Stimulated activated naive CD4-positive, alpha-beta T cell treated with Interleukin-2 at 50 U/mL for 16 hours (primary cell): ENCODE results near the gene ITPRIP.

Source experiments
- DNase-seq: peaks from one replicate; lab custom pipeline; 2025; lab: John Stamatoyannopoulos, UW

Gene ITPRIP

DNA sequence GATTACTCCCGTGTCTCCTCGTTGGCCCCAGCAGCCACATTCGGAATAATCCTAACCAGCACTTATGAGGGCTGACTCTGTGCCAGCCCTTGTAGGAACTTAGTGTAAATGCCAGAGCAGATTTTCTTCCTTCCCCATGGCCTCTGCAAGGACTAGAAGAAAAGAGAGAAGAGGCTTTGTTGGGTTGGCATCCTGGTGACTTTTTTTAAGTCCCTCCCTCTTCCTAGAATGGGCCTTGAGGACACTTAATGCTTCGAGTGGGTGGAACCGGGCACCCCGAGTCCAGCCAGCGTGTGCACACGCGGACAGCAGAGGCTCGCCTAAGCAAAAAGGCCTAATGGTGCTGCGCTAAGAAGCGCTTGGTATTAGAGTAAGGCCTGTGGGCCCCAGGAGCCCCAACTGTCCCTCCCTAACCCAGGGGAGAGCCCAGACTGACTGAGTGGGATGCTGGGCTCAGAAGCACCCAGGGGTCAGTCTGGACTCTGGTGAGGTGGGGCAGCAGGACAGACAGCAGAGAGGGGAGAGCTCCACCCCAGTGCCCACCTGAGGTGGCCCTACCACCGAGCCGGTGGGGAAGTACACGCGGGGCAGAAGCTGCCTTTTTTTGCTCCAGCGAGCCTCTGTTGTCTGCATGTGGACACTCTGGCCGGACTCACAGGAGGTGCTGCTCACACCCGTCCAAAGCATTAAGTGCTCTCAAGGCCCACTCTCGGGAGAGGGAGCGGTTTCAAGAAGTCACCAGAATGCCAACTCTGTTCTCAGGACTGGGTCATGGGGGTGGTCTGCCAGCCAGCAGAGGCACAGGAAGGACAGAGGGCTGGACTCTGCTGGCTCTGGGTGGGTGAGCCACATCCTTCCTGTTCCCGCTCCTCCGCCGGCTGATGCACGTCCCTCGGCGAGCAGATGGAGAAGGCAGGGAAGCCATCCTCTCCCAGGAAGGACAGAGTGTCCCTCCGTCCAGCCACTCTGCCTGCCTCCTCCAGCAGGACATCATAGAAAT lies 12.5 kb downstream of the ITPRIP start:
- DNase-seq = no peak

DNA sequence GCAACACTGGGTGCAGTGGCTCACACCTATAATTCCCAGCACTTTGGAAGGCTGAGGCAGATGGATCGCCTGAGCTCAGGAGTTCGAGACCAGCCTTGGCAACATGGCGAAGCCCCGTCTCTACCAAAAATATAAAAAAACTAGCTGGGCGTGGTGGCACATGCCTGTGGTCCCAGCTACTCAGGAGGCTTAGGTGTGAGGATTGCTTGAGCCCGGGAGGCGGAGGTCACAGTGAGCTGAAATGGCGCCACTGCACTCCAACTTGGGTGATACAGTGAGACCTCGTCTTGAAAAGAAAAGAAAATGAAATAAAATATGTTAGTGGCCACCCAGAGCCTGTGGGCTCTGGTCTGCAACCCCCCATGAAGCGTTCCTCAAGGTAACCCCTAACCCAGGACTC lies 13.3 kb downstream of the ITPRIP start:
- DNase-seq = no peak

DNA sequence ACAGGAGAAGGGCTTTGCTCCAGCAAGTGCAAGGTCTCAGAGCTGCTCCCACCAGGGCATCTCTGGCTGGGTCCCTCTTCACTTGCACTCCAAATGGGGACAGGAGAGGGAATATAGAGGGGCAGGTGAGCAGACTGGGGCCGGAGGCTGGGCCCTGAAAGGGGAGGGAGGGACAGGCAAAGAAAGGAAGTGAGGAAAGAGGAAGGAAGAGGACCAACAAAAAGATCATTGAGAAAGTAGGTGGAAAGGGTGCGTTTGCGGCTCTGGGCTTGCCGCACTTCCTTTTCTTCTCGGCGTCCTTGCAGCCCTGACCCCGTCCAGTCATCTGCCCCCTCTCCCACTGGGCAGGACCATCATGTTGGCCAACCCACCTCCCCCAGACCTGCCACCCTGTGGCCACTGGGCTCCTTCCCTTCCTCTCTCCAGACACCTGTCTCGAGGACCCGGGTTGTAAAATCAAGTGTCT lies 14.0 kb downstream of the ITPRIP start:
- no peak for DNase-seq

DNA sequence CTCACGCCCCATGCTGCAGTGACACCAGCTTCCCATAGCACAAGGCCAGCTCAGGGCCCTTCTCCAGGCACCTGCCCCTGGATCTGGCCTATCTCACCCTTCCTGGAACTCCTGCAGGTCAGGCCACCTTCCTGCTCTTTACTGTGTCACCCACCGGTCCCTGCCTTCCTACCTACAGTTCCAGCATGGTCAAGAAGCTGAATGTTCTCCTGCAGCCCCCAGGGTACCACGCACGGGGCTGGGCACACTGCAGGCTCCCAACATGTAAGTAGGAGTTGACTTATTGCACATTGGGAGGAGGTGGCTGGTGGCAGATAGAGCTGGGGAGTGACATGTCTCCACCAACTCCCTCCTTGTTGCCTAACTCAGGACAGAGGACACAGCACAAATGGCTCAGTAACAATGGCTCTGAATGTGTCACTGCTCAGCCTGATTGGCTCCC lies 14.5 kb downstream of the ITPRIP start:
- no peak for DNase-seq

DNA sequence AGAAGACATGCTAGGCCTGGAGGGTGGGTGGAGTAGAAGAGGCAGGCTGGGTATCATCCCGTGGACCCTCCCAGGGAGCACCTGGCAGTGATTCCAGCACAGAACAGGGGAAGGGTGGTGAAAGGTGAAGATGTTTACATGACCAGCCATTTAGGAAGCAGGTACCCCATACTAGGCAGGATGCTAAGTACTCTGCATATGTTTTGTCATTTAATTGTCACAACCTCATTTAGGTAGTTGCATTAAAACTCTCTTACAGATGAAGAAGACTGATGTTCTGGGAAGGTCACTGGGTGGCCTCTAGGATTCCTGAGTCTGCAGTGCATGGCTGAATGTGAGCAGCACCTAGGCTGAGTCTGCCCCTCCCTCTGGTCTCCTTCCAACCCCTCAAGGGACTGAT lies 15.2 kb downstream of the ITPRIP start:
- DNase-seq = no peak

DNA sequence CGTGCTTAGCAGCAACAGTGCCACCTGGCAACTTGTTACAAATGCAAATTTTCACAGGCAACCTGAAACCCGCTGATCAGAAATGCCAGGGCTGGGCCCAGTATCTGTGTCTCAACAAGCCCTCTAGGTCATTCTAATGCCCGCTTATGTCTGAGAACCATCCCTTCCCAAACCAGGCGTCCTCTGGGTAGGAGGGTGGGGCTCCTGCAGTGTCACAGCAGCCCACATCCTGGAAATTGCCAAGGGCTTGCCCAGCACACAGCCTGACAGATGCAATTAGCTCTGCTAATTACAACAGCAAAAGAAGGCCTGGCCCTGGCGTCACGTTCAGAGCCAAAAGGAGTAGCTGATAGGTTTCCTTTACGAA lies 15.9 kb downstream of the ITPRIP start:
- no peak for DNase-seq

DNA sequence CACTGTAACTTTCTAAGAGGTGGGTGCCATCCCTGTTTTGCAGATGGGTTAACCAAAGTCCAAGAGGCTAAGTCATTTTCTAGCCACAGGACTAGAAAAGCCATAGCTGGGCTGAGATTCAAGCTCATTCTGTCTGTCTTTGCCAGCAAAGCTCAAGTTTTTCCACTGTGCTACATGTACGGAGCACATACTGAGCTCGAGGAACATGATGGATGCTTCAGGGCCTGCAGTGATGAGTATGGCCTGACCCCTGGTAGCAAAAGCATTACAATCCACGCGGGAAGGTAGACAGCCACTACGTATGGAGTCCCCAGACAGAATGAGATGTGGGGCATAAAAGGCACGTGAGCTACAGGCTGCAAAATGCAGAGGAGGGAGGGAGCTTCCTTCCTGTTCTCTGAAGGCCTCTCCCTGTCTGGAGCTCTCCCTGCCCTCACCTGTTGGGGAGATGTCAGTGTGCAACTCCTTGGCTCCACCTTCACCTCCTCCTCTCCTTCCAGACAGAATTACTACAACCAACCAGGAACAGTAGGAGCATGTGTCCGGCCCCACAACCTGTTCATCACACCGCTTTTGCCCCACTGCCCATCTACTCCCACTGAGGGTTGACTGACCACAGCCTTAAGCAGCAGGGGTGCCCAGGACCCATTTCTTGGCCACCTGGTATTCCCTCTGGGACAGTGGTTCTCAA lies 16.4 kb downstream of the ITPRIP start:
- DNase-seq = no peak

DNA sequence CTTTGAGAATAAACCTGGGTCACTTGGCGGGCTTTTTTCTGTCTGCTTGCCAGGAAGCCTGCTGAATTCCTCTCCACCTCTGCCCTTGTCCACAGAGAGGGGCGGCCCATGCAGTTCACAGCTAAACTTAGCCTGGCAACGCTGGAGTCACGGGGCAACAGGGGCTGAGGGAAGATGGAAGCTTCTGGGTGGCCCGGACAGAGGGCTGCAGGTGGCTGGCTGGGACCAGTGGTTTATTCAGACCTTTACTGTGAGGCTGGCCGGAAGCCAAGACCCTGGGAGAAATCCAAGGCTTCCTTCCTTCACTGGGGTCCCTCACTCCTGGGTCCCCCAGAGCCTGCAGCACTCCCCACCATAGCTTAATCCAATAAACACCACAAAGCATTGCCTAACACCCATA lies 17.0 kb downstream of the ITPRIP start:
- no peak for DNase-seq

DNA sequence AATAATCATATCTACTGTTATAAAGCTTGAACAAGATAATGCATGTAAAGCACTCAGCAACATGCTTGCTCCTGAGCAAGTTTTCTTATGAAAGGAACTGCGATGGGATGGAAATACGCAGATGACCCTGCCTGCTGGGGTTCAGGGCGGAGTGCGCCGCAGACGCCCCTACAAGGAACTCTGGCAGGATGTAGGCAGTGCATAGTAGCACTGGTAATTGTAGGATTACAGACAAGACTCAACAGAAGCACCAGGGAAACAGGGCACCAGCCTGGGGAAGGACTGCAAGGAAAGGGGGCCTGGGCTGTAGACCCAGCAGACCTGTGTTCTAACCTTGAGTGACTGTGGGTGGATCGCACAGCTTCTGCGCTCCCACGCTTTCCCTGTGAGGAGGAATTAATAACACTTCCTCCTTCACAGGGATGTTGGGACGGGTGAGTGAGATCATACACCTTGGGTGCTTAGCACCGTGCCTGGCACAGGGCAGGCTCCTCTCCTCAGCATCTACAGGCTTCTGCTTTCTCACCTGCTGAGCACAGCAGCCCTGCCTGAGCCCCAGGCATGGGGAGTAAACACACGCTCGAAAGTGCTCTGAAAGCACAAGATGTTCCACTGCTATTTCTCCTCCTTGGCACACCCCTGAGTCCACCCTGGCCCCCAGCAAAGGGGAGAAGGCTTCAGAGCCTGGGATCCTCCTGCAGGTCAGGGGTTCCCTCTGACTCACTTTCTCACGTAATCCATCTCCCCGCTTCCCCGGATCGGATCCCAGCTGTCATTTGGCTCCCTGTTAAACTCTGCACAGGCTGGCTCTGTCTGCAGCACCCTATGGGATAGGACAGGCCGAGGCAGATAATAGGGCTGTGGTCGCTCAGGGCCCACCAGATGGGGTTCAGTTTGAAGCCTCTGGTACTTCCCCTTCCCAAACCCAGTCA lies 19.2 kb downstream of the ITPRIP start:
- DNase-seq = no peak

DNA sequence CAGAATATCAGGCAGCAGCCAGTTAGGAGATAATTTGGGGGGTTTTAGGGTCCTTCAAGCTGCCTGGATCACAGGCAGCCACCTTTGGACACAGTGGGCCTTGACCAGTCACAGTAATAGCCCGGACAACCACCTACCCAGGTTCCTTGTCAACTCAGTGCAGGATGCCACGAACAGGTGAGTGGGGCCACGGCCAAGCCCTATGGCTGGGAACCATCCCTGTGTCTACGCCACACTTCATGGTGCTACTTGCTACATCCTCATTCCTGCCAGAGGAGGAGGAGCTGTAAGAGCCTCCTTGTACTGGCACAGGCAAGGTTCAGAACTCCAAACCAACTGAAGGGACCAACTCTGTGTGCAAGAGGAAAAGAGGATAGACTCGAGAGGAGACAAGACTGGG lies 19.9 kb downstream of the ITPRIP start:
- no peak for DNase-seq

DNA sequence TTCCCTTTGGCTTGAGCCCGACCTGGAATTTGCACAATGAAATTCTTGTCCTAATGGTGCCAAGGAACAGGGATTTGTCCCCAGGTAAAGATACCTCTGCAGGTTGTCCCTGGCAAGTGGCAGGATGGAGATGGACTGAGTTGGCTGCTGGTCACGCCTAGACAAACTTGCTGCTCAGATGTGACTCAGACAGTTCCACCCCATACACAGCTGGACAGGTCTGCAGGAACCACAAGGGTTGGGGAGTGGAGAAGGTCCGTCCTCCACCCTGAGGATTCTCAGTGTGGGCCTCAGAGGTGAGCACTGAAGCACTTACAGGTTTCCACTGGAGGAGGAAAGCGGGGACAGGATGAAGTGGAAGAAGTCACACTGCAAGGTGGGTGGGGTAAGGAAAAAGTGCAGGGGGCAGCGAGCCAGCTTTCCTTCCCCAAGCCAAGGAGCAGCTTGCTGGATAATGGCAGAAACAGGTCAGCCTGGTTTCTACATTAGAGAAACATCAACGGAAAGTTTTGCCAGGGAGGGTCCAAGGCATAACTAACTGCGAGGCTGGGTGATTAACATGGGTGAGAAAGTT lies 20.5 kb downstream of the ITPRIP start:
- DNase-seq = no peak

DNA sequence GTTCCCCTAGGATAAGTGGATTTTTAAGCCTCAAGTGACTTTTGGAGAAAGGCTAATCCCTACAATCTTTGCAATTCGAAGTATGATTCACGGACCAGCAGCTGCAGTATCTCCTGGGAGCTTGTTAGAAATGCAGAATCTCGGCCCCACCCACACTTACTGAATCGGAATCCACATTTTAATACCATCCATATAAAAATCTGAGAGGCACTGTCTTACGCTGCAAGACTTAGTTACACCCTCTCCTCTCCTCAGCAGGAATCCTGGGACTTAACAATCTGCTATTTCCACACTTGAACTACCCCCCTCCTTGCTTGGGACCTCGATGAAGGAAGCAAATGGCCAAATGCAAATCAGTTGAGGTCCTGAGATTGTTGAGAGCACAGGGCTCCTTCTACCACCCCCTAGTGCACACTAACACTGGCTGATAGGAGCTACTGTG lies 21.0 kb downstream of the ITPRIP start:
- DNase-seq = no peak

DNA sequence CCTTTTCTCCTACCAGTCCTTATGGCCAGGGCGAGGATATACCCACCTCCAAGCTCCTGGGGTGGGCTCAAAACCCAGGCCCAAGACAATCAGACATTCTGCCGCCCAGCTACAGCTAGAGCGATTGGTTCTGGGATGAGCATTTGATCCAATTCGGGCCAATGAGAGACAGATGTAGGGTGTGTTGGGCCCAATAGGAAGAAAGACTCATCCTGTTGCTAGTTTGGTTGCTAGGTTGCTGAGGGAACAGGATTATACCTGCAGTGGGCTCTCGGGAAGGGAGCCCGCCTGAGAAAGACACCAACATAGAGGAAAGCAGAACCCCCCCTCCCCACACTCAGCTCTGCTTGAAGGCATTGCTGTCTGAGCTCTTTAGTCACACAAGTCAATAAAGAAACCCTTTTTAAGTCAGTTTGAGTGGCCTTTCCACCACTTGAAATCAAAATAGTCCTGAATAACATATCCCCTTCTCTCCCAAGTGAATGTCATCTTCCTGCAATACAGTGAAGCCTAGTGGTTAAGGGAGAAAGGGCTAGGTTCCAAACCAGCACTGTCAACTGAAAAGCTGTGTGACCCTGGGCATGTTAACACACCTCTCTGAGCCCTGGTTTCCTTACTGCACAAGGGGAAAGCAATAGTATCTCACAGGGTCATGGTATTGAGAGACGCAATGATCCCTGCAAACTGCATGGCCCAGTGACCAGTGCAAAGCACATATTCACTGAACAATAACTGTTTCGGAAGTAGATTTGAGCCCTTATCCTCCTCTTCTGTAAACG lies 21.8 kb downstream of the ITPRIP start:
- no peak for DNase-seq

DNA sequence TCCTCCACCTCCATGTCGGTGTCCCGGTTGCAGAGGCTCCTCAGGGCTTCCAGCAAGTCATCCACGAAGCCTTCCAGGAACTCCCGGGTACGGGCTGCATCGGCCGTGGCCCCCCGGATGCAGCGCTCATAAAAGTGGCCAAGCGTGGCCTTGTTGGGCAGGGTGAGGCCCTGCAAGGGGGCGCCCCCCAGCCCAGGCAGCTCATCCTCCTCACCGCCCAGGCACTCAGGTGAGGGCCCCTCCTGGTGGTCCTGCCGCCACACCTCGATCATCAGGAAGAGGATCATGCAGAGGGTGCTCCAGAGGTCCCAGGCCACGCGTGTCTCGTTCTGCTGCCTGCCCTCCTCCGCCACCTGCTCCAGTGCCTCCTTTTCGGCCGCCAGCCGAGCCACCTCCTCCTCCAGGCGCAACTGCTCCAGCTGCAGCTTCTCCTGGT lies 22.8 kb downstream of the ITPRIP start:
- no peak for DNase-seq

DNA sequence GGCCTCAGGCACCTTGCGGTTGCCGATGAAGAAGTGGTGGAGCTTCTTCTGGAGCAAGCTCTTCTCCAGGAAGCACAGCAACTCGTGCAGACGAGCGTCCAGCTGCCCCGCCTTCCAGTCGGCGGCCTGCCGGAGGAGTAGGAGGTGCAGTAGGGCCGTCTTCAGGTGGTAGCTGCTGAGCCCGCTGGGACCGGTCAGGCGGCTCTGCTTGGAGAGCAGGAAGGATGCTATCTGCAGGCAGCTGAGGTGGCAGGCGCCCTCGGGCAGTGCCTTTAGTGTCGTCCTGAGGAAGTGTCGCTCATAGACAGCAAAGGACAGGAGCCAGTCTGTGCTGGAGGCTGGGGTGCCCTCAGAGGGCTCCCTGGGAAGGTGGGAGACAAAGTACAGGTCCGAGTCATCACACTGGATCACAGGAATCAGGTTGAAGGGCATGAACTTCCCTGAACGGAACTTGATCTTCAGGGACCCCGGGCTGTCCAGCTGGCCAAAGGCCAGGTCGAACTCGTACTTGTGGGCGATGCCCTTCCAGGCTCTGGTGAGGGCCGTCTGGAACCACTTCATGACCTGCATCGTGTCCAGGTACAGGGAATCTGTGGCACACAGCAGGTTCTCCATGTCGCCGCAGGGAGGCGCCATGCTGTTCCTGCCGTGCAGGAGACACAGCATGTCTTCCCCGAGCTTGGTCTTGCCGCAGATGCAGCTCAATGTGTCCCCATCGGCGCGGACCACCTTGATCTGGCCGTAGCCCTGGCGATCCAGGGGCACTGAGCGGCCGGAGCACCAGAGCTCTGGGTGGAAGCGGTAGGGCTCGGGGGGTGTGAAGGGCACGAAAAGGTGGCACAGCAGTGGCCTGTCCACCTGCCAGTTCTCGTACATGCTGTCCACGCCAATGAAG lies 23.4 kb downstream of the ITPRIP start:
- DNase-seq = no peak

DNA sequence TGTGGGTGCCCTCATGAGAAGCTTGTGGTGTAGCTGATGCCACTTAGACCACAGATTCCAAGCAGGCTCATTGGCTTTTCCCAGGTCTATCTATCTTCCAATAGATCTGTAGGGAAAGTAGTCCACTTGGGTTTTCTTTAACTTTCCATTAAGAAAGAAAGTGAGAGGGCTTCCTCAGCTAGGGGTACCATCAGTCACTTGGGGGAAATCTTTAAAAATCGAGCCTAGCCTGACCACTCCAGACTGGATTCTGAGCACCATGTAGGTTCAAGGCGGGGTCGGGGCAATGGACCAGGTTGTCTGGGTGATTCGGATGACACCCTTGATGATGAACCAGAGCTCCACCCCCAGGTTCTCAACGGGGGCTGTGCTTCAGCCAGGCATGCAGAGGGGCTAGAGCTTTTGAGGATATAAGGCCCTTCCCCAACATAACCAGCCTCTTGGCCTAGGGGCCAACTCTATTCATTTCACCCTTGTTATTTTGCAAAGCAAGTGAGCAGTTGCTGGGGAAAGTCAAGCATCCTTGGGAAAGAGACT lies 27.0 kb downstream of the ITPRIP start:
- no peak for DNase-seq

DNA sequence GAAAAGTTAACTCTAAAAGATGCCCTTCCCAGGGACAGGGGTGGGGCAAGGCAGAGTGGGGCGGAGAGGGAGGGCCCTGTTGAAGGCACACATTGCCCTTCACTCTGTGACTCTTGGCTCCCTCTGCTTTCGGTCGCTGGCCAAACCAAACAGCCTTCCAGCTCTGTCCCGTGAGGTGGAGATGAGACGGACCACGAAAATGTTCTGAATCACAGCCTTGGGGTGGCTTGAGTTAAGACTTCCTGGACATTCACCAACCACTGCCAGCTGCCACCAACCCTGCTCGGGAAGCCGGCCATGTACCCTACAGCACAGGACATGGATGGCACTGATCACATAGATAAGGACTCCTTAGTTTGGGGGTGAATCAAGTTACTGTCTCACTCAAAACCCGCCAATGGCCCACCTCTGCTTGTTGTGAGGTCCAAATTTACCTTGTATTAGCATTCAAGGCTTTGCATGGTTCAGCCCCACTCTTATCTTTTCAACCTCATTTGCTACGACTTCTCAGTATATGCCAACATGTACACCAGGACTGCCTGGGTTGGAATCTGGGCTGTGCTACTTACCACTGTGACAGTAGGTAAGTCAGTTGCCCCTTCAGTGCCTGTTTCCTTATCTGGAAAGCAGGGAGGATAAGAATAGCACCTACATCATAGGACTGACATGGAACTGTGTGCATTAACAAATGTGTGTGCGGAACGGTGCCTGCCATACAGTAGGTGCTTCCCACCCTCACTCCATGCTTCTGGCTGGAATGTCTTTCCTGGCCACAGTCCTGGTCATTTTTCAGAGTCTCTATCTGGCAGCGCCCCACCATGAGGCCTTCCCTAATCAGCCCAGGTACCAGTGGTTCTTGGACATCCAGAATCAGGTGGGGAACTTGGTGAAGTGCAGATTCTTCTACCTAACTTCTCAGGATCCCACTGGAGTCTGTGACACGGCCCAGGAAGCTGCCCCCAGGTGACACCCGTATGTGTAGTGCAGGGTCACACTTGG lies 28.0 kb downstream of the ITPRIP start:
- no peak for DNase-seq

DNA sequence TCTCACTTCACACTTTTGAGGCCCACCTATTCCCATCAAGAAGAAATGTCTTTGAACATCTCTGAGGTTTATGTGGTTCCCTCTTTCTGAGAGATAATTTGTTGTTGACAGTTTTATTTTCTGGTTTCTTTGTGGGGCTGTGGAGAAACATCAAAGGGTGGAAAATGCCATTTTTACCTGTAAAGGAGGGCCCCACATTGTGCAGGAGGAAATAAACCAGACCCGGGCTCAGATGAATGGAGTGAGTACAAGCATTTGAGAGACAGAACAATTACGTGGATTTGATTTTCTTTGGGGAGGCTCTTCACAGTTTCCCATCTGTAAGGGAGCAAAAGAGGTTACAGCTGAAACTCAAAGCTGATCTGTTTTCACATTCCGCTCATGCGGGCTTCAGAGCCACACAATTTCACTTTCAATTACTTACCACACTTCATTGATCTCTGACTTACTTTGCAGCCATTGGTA lies 29.8 kb downstream of the ITPRIP start:
- DNase-seq = peak; percentile 12
